Stomach smooth muscle (tissue), 2 donors: ENCODE data around the gene MAP1B.
"Not testable (repeated sequence)": the region's sequence is repeated elsewhere in the genome, so short reads cannot be mapped to it uniquely, and the experiment has no call there.

Experiments used
- H3K27ac ChIP-seq: one replicate; pipeline ENCODE4 v1.7.0; 2013; ENCODE audit warnings: mild to moderate bottlenecking, low read length, inconsistent platforms
- H3K27me3 ChIP-seq, 2 donors: one replicate each; pipeline ENCODE4 v1.7.0; 2013; ENCODE audit warnings: low read length in 2 of 2; ENCODE audit not compliant: insufficient read depth in 2 of 2, control insufficient read depth in 1 of 2
- H3K36me3 ChIP-seq, 2 donors: one replicate each; pipeline ENCODE4 v1.7.0; 2013; ENCODE audit warnings: low read length in 2 of 2; ENCODE audit not compliant: control insufficient read depth in 2 of 2, insufficient read depth in 2 of 2
- H3K4me1 ChIP-seq: one replicate; pipeline ENCODE4 v1.7.0; 2013; ENCODE audit warnings: low read length; ENCODE audit not compliant: control insufficient read depth, insufficient read depth
- H3K4me3 ChIP-seq, 2 donors: one replicate each; pipeline ENCODE4 v1.7.0; 2013; ENCODE audit warnings: low read length in 2 of 2
- H3K9ac ChIP-seq, 2 donors: one replicate each; pipeline ENCODE4 v1.7.0; 2013; ENCODE audit warnings: low read length in 2 of 2, mild to moderate bottlenecking in 1 of 2
- H3K9me3 ChIP-seq, 2 donors: one replicate each; pipeline ENCODE4 v1.7.0; 2013; ENCODE audit warnings: low read length in 2 of 2; ENCODE audit not compliant: control insufficient read depth in 2 of 2
- donor health status: healthy.
- donor health status: Pancreatic carcinoma.

MAP1B gene

GRCh38 chr5:72075461-72075860 is 31.8 kb upstream of the MAP1B start:
- Histone ChIP-seq H3K9me3 (no peaks in the 10 kb centered on the region), H3K27ac (no peak overlapping the region), H3K4me3 (no peak overlapping the region), H3K4me1 (peaks cover 2% of the 10 kb centered on the region), H3K9ac (no peak overlapping the region), H3K27me3 (peaks cover 0 to 2% of the 10 kb centered on the region in 2 donors), H3K36me3 (no peaks in the 10 kb centered on the region)

- Histone ChIP-seq H3K9me3 (no peaks in the 10 kb centered on the region), H3K27me3 (peaks cover 0 to 2% of the 10 kb centered on the region in 2 donors), H3K36me3 (no peaks in the 10 kb centered on the region), H3K9ac (no peak overlapping the region), H3K27ac (no peak overlapping the region), H3K4me1 (peaks cover 2% of the 10 kb centered on the region), H3K4me3 (no peak overlapping the region)
Observed at GRCh38 chr5:72076621-72077300, 30.5 kb upstream of the MAP1B start.

- Histone ChIP-seq H3K36me3 (no peaks in the 10 kb centered on the region), H3K4me1 (peaks cover 2% of the 10 kb centered on the region), H3K9me3 (no peaks in the 10 kb centered on the region), H3K27ac (no peak overlapping the region), H3K9ac (no peak overlapping the region), H3K4me3 (no peak overlapping the region), H3K27me3 (peaks cover 0 to 2% of the 10 kb centered on the region in 2 donors)
Observed at GRCh38 chr5:72077390-72077789, 29.9 kb upstream of the MAP1B start.

- Histone ChIP-seq H3K27ac (no peak overlapping the region), H3K4me1 (peaks cover 2% of the 10 kb centered on the region), H3K36me3 (no peaks in the 10 kb centered on the region), H3K9ac (no peak overlapping the region), H3K27me3 (peaks cover 0 to 2% of the 10 kb centered on the region in 2 donors), H3K4me3 (no peak overlapping the region), H3K9me3 (no peaks in the 10 kb centered on the region)
Observed at GRCh38 chr5:72079288-72079687, 28.0 kb upstream of the MAP1B start.

- no peak overlapping the region for H3K4me3 ChIP-seq
Observed at GRCh38 chr5:72082048-72082447, 25.2 kb upstream of the MAP1B start.

GRCh38 chr5:72084876-72085275 is 22.4 kb upstream of the MAP1B start:
- no peak overlapping the region for H3K27ac ChIP-seq

More at GRCh38 chr5:72082048-72082447, 25.2 kb upstream of the MAP1B start:
- Histone ChIP-seq H3K27ac (no peak overlapping the region), H3K27me3 (peaks cover 0 to 2% of the 10 kb centered on the region in 2 donors), H3K9me3 (no peaks in the 10 kb centered on the region), H3K4me1 (peaks cover 2% of the 10 kb centered on the region), H3K9ac (no peak overlapping the region), H3K36me3 (no peaks in the 10 kb centered on the region)

GRCh38 chr5:72085319-72085718 is 22.0 kb upstream of the MAP1B start:
- Histone ChIP-seq H3K4me1 (no peaks in the 10 kb centered on the region), H3K36me3 (no peaks in the 10 kb centered on the region), H3K9ac (no peak overlapping the region), H3K27ac (no peak overlapping the region), H3K9me3 (no peaks in the 10 kb centered on the region), H3K27me3 (no peaks in the 10 kb centered on the region), H3K4me3 (no peak overlapping the region)

More at GRCh38 chr5:72084876-72085275, 22.4 kb upstream of the MAP1B start:
- no peak overlapping the region for H3K9ac ChIP-seq
- H3K9me3 ChIP-seq = no peaks in the 10 kb centered on the region
- H3K27me3 ChIP-seq = no peaks in the 10 kb centered on the region
- H3K36me3 ChIP-seq = no peaks in the 10 kb centered on the region
- H3K4me1 ChIP-seq = no peaks in the 10 kb centered on the region
- H3K4me3 ChIP-seq = no peak overlapping the region

- H3K4me1 ChIP-seq, H3K36me3 ChIP-seq, H3K27me3 ChIP-seq, H3K4me3 ChIP-seq, H3K9me3 ChIP-seq, H3K27ac ChIP-seq, H3K9ac ChIP-seq: not testable (repeated sequence)
Observed at GRCh38 chr5:72089713-72090112, 17.6 kb upstream of the MAP1B start.

- Histone ChIP-seq H3K27ac (no peak overlapping the region), H3K4me1 (no peaks in the 10 kb centered on the region), H3K4me3 (no peak overlapping the region), H3K9me3 (no peaks in the 10 kb centered on the region), H3K27me3 (no peaks in the 10 kb centered on the region), H3K9ac (no peak overlapping the region), H3K36me3 (no peaks in the 10 kb centered on the region)
Observed at GRCh38 chr5:72092074-72092473, 15.2 kb upstream of the MAP1B start.

- Histone ChIP-seq H3K27me3 (no peaks in the 10 kb centered on the region), H3K36me3 (no peaks in the 10 kb centered on the region), H3K4me3 (no peak overlapping the region), H3K27ac (no peak overlapping the region), H3K4me1 (no peaks in the 10 kb centered on the region), H3K9me3 (no peaks in the 10 kb centered on the region), H3K9ac (no peak overlapping the region)
Observed at GRCh38 chr5:72093217-72093616, 14.1 kb upstream of the MAP1B start.

- Histone ChIP-seq H3K9ac (no peak overlapping the region), H3K27ac (no peak overlapping the region), H3K4me1 (no peaks in the 10 kb centered on the region), H3K27me3 (no peaks in the 10 kb centered on the region), H3K9me3 (no peaks in the 10 kb centered on the region), H3K36me3 (no peaks in the 10 kb centered on the region), H3K4me3 (no peak overlapping the region)
Observed at GRCh38 chr5:72093824-72094223, 13.5 kb upstream of the MAP1B start.
